ENCODE data around the gene HNRNPUL1. TPM values are rescaled to one million over a fixed set of nuclear protein-coding genes. Genes with fewer than 3 reads are reported as not detected.

HNRNPUL1 gene
- total and polyA plus RNA-seq, 9 of the 15 experiments (the other 6 are each of a cell fraction or from before 2014, with no cell fraction given): 7.3 to 211 (median 85.0) TPM

- TF ChIP-seq NKRF (IDR thresholded peaks at IDR 0.05; ENCODE audit: borderline replicate concordance) (no peak), GTF2E2 (tag; IDR thresholded peaks at IDR 0.05) (no peak), GABPB1 (CRISPR knock-in tag; IDR thresholded peaks at IDR 0.05) (peak; percentile 66), FOXA3 (CRISPR knock-in tag; conservative IDR thresholded peaks at IDR 0.05 in 1 of 2, IDR thresholded peaks at IDR 0.05 in 1 of 2) (no peak), KLF10 (CRISPR knock-in tag; IDR thresholded peaks at IDR 0.05) (no peak), KLF16 (IDR thresholded peaks at IDR 0.05) (no peak), ZNF586 (CRISPR knock-in tag; conservative IDR thresholded peaks at IDR 0.05) (no peak), ZNF316 (IDR thresholded peaks at IDR 0.05) (no peak), TAF1 (IDR thresholded peaks at IDR 0.05; ENCODE audit: control insufficient read depth, extremely low read depth, insufficient read depth, low read length, severe bottlenecking) (no peak), CHD1 (IDR thresholded peaks at IDR 0.05; ENCODE audit: low read length) (no peak), ZSCAN32 (CRISPR knock-in tag; IDR thresholded peaks at IDR 0.05) (no peak), EZH2 (IDR thresholded peaks at IDR 0.05; ENCODE audit: borderline replicate concordance, low read depth, low read length) (no peak), IRF2 (CRISPR knock-in tag; IDR thresholded peaks at IDR 0.05) (no peak), SMAD4 (CRISPR knock-in tag; conservative IDR thresholded peaks at IDR 0.05) (peak; percentile 93), ZKSCAN1 (IDR thresholded peaks at IDR 0.05; ENCODE audit: low read depth, low read length) (no peak), SMARCE1 (IDR thresholded peaks at IDR 0.05) (peak; percentile 79; the same call in 1 of the 2 replicates), ZEB2 (IDR thresholded peaks at IDR 0.05) (peak; percentile 13; the same call in 1 of the 2 replicates), RFX5 (IDR thresholded peaks at IDR 0.05; ENCODE audit: low read depth, low read length) (no peak), XRCC4 (IDR thresholded peaks at IDR 0.05; ENCODE audit: extremely low read depth, insufficient read depth, insufficient read length) (no peak), ZFP1 (CRISPR knock-in tag; IDR thresholded peaks at IDR 0.05) (no peak), RFX1 (IDR thresholded peaks at IDR 0.05) (no peak), CCNT2 (IDR thresholded peaks at IDR 0.05; ENCODE audit: borderline replicate concordance, extremely low read depth, insufficient read length, low read depth, low read length) (peak; percentile 96), BCOR (IDR thresholded peaks at IDR 0.05) (peak; percentile 41; the same call in 1 of the 2 replicates), HNRNPLL (IDR thresholded peaks at IDR 0.05; ENCODE audit: low read depth, low read length, poor library complexity, severe bottlenecking) (no peak)
- TF ChIP-seq, protein P1, sequence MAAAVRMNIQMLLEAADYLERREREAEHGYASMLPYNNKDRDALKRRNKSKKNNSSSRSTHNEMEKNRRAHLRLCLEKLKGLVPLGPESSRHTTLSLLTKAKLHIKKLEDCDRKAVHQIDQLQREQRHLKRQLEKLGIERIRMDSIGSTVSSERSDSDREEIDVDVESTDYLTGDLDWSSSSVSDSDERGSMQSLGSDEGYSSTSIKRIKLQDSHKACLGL (CRISPR knock-in tag; IDR thresholded peaks at IDR 0.05; ENCODE audit: borderline replicate concordance, poor library complexity, severe bottlenecking): no peak
- TF ChIP-seq, protein P2, sequence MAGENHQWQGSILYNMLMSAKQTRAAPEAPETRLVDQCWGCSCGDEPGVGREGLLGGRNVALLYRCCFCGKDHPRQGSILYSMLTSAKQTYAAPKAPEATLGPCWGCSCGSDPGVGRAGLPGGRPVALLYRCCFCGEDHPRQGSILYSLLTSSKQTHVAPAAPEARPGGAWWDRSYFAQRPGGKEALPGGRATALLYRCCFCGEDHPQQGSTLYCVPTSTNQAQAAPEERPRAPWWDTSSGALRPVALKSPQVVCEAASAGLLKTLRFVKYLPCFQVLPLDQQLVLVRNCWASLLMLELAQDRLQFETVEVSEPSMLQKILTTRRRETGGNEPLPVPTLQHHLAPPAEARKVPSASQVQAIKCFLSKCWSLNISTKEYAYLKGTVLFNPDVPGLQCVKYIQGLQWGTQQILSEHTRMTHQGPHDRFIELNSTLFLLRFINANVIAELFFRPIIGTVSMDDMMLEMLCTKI (IDR thresholded peaks at IDR 0.05; ENCODE audit: partially characterized antibody): no peak
Measured at GRCh38 chr19:41226053-41226873, 37.9 kb upstream of the HNRNPUL1 start (continued).

All from K562 (cell line).